ENCODE results near the gene DNAH2.
A peak's percentile ranks its signal among the peaks of the same experiment; 100 is the strongest.

The DNAH2 gene

GRCh38 chr17:7838090-7839075, 120.8 kb downstream of the DNAH2 start:
- DNase-seq (ENCODE audit: low read depth in 2 of 2), result peak in 1 of 2 experiments; percentile 74

- no peak for DNase-seq (ENCODE audit: low read depth in 2 of 2)
Measured at GRCh38 chr17:7839190-7839875, 121.8 kb downstream of the DNAH2 start.

GRCh38 chr17:7839876-7840261, 122.3 kb downstream of the DNAH2 start:
- no peak for DNase-seq (ENCODE audit: low read depth in 2 of 2)

- DNase-seq (ENCODE audit: low read depth in 2 of 2), result no peak
Measured at GRCh38 chr17:7840441-7840840, 122.9 kb downstream of the DNAH2 start.

- DNase-seq (ENCODE audit: low read depth in 2 of 2), result no peak
Measured at GRCh38 chr17:7840875-7841274, 123.3 kb downstream of the DNAH2 start.

- DNase-seq (ENCODE audit: low read depth in 2 of 2), result peak in 1 of 2 experiments; percentile 80
Measured at GRCh38 chr17:7841396-7841914, 123.9 kb downstream of the DNAH2 start.

- DNase-seq (ENCODE audit: low read depth in 2 of 2), result peak in 1 of 2 experiments; percentile 72
Measured at GRCh38 chr17:7841915-7842379, 124.4 kb downstream of the DNAH2 start.

- DNase-seq (ENCODE audit: low read depth in 2 of 2), result peak in 1 of 2 experiments; percentile 74
Measured at GRCh38 chr17:7842380-7843256, 125.1 kb downstream of the DNAH2 start.

GRCh38 chr17:7843257-7843535, 125.7 kb downstream of the DNAH2 start:
- DNase-seq (ENCODE audit: low read depth in 2 of 2), result no peak

- DNase-seq (ENCODE audit: low read depth in 2 of 2), result no peak
Measured at GRCh38 chr17:7843536-7844291, 126.2 kb downstream of the DNAH2 start.

GRCh38 chr17:7844292-7845154, 127.0 kb downstream of the DNAH2 start:
- DNase-seq (ENCODE audit: low read depth in 2 of 2), result peak in 1 of 2 experiments; percentile 79

GRCh38 chr17:7845359-7846062, 128.0 kb downstream of the DNAH2 start:
- no peak for DNase-seq (ENCODE audit: low read depth in 2 of 2)

- DNase-seq (ENCODE audit: low read depth in 2 of 2), result no peak
Measured at GRCh38 chr17:7846063-7846735, 128.7 kb downstream of the DNAH2 start.

- no peak for DNase-seq (ENCODE audit: low read depth in 2 of 2)
Measured at GRCh38 chr17:7846765-7847661, 129.5 kb downstream of the DNAH2 start.

GRCh38 chr17:7848131-7848579, 130.6 kb downstream of the DNAH2 start:
- DNase-seq (ENCODE audit: low read depth in 2 of 2), result no peak

- DNase-seq (ENCODE audit: low read depth in 2 of 2), result no peak
Measured at GRCh38 chr17:7848739-7849129, 131.2 kb downstream of the DNAH2 start.

GRCh38 chr17:7849130-7849750, 131.7 kb downstream of the DNAH2 start:
- DNase-seq (ENCODE audit: low read depth in 2 of 2), result no peak
